Measurements from ENCODE around the gene SEC14L2. TPM values are rescaled to one million over a fixed set of nuclear protein-coding genes. Genes with fewer than 3 reads are reported as not detected.

The SEC14L2 gene
- total and polyA plus RNA-seq, 4 donors, result 6.1 to 10.3 (median 8.0) TPM

DNA sequence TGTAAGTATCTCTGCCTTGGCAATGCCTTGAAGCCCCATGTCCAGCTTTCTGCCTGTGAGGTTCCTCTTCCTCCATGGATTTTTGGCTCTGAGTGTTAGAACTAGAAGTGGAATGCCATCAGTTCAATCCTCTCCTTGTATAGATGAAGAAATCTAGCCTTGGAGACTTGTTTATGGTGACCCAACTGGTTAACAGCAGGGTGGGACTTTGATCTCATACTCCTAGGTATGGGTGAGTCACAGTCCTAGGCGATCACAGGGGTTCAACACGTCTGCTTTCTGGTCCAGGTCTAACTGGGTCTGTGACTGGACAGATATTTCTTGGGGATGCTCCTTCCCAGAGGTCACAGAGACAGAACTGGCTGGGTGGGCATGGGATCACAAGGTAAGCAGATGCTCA lies 19.6 kb downstream of the SEC14L2 start:
- peaks cover 0 to 1% (median 0%) of the 10 kb centered on the region in 4 donors for H3K9me3 ChIP-seq (ENCODE audit: control insufficient read depth in 4 of 4, insufficient read depth in 3 of 4, low read length in 3 of 4)
- no peaks in the 10 kb centered on the region for H3K27me3 ChIP-seq (ENCODE audit: control insufficient read depth in 3 of 3, insufficient read depth in 3 of 3, low read length in 2 of 3)
- TF ChIP-seq, protein P1, sequence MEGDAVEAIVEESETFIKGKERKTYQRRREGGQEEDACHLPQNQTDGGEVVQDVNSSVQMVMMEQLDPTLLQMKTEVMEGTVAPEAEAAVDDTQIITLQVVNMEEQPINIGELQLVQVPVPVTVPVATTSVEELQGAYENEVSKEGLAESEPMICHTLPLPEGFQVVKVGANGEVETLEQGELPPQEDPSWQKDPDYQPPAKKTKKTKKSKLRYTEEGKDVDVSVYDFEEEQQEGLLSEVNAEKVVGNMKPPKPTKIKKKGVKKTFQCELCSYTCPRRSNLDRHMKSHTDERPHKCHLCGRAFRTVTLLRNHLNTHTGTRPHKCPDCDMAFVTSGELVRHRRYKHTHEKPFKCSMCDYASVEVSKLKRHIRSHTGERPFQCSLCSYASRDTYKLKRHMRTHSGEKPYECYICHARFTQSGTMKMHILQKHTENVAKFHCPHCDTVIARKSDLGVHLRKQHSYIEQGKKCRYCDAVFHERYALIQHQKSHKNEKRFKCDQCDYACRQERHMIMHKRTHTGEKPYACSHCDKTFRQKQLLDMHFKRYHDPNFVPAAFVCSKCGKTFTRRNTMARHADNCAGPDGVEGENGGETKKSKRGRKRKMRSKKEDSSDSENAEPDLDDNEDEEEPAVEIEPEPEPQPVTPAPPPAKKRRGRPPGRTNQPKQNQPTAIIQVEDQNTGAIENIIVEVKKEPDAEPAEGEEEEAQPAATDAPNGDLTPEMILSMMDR (IDR thresholded peaks at IDR 0.05; ENCODE audit: control extremely low read depth, extremely low read depth), result no peak
- H3K4me1 ChIP-seq (ENCODE audit: control insufficient read depth in 5 of 5, insufficient read depth in 5 of 5, low read length in 5 of 5), result no peaks in the 10 kb centered on the region
- ATAC-seq (ENCODE audit: insufficient read depth, low FRiP score) (no peak), DNase-seq (no peak)
- no peak overlapping the region for H3K27ac ChIP-seq (ENCODE audit: low read depth in 1 of 2, low read length in 1 of 2)
- H3K9ac ChIP-seq (ENCODE audit: insufficient read depth in 1 of 2, low read length in 2 of 2), result no peak overlapping the region
- peaks cover 8 to 24% (median 20%) of the 10 kb centered on the region in 4 donors for H3K36me3 ChIP-seq (ENCODE audit: control insufficient read depth in 4 of 4, insufficient read depth in 4 of 4, low read length in 4 of 4)
- no peak overlapping the region for H3K4me3 ChIP-seq
- WGBS, 2 donors, result 80 to 89% methylated on average over 2 of the region's 2 CpGs

DNA sequence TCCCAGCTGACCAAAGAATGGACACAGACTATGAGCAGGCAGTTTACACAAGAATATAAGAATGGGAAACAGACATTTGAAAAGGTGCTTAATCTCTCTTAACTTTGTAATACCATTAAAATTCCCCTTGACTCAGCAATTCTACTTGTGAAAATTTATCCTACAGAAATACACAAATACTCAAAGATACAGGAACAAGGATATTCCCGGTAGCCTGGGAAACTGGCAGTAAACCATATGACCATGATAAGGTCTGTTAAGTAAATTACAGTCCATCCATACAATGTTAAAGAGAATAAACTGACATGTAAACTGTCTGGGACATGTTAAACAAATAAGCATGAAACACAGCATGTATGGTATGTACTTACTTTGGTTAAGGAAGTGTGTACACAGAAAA lies 20.0 kb downstream of the SEC14L2 start:
- DNase-seq (no peak), ATAC-seq (ENCODE audit: insufficient read depth, low FRiP score) (no peak)
- H3K9ac ChIP-seq (ENCODE audit: insufficient read depth in 1 of 2, low read length in 2 of 2), result no peak overlapping the region
- 67 to 85% methylated on average over 1 of the region's 1 CpG for WGBS, 2 donors
- H3K36me3 ChIP-seq (ENCODE audit: control insufficient read depth in 4 of 4, insufficient read depth in 4 of 4, low read length in 4 of 4), result peaks cover 8 to 24% (median 20%) of the 10 kb centered on the region in 4 donors
- peaks cover 0 to 4% (median 0%) of the 10 kb centered on the region in 5 donors for H3K4me1 ChIP-seq (ENCODE audit: control insufficient read depth in 5 of 5, insufficient read depth in 5 of 5, low read length in 5 of 5)
- H3K27me3 ChIP-seq (ENCODE audit: control insufficient read depth in 3 of 3, insufficient read depth in 3 of 3, low read length in 2 of 3), result no peaks in the 10 kb centered on the region
- no peak overlapping the region for H3K4me3 ChIP-seq
- no peak overlapping the region for H3K27ac ChIP-seq (ENCODE audit: low read depth in 1 of 2, low read length in 1 of 2)
- H3K9me3 ChIP-seq (ENCODE audit: control insufficient read depth in 4 of 4, insufficient read depth in 3 of 4, low read length in 3 of 4), result peaks cover 0 to 1% (median 0%) of the 10 kb centered on the region in 4 donors
- TF ChIP-seq, protein P1 (IDR thresholded peaks at IDR 0.05; ENCODE audit: control extremely low read depth, extremely low read depth), result no peak

DNA sequence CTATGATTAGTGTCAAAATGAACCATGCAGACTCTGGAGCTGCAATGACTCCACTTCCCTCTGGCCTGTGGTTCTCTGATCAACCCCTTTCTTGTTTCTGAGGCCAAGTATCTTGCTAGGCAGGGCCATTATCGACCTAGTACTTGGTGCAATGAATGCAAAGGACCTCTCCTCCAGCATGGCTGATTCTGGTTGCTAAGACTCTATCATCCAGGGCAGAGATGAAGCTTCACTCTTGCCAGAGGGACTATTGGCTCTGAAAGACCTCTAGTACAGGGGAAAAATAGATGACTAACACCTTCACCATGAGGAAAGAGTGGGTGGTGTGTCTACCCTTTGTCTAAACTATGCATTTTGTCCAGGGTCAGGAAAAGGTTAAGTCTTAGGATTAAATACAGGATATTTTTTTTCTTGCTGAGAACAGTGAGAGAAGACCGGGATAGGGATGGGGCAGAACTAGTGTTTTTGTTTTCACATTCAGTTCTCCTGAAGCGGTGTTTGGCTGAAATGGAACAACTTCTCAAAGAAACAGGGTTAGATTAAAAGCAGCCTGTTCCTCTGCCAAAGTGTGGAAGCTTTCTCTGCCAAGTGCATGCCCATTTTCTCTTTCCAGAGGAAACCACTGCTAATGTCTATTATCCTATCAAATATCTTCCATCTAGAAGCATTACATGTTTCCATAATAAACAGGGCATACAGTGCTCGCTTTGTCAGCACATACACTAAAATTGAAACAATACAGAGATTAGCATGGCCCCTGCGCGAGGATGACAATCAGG lies 23.7 kb downstream of the SEC14L2 start:
- H3K36me3 ChIP-seq (ENCODE audit: control insufficient read depth in 4 of 4, insufficient read depth in 4 of 4, low read length in 4 of 4), result peaks cover 6 to 18% (median 14%) of the 10 kb centered on the region in 4 donors
- H3K4me3 ChIP-seq, result no peak overlapping the region
- TF ChIP-seq, protein P1 (IDR thresholded peaks at IDR 0.05; ENCODE audit: control extremely low read depth, extremely low read depth), result no peak
- peaks cover 11 to 28% (median 15%) of the 10 kb centered on the region in 5 donors for H3K4me1 ChIP-seq (ENCODE audit: control insufficient read depth in 5 of 5, insufficient read depth in 5 of 5, low read length in 5 of 5)
- H3K27ac ChIP-seq (ENCODE audit: low read depth in 1 of 2, low read length in 1 of 2), result no peak overlapping the region
- 66 to 85% methylated on average over 6 of the region's 6 CpGs for WGBS, 2 donors
- H3K9ac ChIP-seq (ENCODE audit: insufficient read depth in 1 of 2, low read length in 2 of 2), result no peak overlapping the region
- no peaks in the 10 kb centered on the region for H3K27me3 ChIP-seq (ENCODE audit: control insufficient read depth in 3 of 3, insufficient read depth in 3 of 3, low read length in 2 of 3)
- H3K9me3 ChIP-seq (ENCODE audit: control insufficient read depth in 4 of 4, insufficient read depth in 3 of 4, low read length in 3 of 4), result no peaks in the 10 kb centered on the region
- ATAC-seq (ENCODE audit: insufficient read depth, low FRiP score), result no peak
- DNase-seq, result no peak

All from lung (tissue), 12 donors.